GM19452 (cell line): Measurements from ENCODE around the gene PRPF40A.
A peak's percentile ranks its signal among the peaks of the same experiment; 100 is the strongest.

Experiments used
- ATAC-seq: cut with Tn5 transposase; IDR thresholded peaks from one replicate; pipeline ENCODE4 v1.9.1; 2021; ENCODE audit not compliant: unreplicated experiment

PRPF40A gene

GRCh38 chr2:152655880-152656279, 61.4 kb downstream of the PRPF40A start:
- peak; percentile 52 for ATAC-seq

GRCh38 chr2:152651834-152652233, 65.4 kb downstream of the PRPF40A start:
- no peak for ATAC-seq

DNA sequence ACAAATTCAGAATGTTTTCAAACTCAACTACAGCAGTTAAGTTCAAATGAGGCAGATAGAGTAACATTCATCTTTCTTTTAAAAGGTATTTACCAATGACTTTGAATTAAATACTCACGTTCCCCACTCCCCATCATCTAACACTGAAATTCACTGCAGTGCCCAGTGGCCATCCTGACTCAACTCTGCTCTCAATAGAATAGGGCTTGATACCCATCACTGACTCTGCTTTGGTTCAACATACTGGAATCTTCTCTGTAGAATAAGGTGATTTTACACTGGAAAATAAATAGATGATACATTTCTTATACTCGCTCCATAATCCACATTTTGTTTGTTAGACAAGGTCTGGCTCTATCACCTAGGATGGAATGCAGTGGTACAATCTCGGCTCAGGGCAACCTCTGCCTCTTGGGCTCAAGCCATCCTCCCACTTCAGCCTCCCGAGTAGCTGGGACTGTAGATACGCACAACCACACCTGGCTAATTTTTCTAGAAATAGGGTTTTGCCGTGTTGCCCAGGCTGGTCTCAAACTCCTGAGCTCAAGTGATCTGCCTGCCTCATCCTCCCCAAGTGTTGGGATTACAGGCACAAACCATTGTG, 66.4 kb downstream of the PRPF40A start:
- ATAC-seq, result no peak

- ATAC-seq, result no peak
Measured at GRCh38 chr2:152649997-152650396, 67.3 kb downstream of the PRPF40A start.

- no peak for ATAC-seq
Measured at GRCh38 chr2:152648336-152648735, 68.9 kb downstream of the PRPF40A start.

- no peak for ATAC-seq
Measured at GRCh38 chr2:152647552-152647951, 69.7 kb downstream of the PRPF40A start.

DNA sequence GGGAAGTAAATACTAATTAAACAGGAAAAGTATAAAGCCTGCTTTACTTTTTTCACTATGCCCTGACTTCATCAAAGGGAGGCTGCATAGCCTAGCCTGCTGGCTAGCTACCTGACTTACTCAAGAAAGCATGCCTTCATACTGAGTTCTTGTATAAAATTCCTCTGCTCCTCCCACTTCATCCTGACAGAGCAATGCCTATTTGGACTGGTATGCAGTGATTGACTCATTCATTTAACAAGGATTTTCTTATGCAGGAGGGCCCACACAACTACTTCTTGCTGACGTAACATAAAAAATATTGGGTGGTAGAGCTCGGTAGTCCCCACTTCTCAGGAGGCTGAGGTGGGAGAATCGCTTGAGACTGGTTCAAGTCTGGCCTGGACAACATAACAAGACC, 70.5 kb downstream of the PRPF40A start:
- ATAC-seq, result no peak

GRCh38 chr2:152646264-152646663, 71.0 kb downstream of the PRPF40A start:
- no peak for ATAC-seq

GRCh38 chr2:152644189-152644873, 72.9 kb downstream of the PRPF40A start:
- ATAC-seq, result no peak

DNA sequence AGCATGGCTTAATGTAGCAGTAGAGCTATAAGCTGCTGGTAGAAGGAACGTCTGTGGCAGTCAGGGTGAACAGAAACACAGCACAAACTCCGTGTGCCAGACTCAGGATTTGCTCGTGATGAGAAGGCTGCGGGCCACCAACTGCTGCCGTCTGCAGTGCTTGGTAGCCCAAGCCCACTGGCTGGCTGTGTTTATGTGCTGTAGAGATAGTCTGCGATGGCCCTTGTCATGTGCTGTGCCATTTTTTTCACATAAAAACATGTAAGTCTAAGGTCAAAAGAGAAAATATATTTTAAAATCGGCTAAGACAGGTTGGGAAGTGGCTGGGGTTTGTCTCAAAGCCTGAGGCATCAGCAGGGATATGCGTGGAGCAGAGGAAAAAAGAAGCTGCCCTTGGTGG, 78.7 kb downstream of the PRPF40A start:
- ATAC-seq, result no peak

DNA sequence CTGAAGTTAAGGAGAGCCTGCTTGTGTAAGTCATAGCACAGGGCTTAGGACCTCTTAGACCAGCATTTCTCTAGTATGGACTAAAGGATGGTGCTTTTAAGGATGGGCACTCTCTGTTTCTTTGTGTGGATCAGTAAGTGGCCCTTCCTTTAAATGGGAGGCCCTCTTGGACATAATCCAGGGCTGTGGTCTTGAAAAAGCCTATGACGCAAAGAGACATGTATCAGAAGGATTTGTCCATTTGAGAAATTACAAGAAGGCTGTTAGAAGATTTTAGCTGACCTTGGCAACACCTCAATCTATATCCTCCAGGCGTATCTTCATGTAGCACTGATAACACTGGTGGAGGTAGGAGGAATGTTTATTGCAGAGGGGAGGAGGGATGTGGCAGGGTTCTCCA, 79.2 kb downstream of the PRPF40A start:
- no peak for ATAC-seq

GRCh38 chr2:152637251-152637650, 80.0 kb downstream of the PRPF40A start:
- no peak for ATAC-seq

GRCh38 chr2:152635635-152636298, 81.5 kb downstream of the PRPF40A start:
- ATAC-seq, result peak; percentile 51

DNA sequence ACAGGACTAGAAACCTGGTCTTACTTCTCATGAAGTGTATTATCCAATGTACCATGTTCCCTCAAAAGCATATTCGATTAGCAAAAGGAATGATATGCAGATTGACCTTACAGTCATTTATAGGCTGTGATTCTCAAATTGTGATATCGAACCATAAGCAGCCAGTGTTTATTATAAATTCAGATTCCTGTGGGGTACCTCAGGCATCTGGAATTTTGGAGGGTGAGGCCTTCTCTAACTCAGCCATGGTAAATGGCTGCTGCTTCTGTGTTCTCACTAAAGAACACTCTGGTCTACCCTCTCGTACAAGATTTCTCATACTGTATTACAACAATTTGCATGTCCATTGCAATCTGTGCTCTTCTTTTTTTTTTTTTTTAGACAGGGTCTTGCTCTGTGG, 84.5 kb downstream of the PRPF40A start:
- ATAC-seq, result no peak

- no peak for ATAC-seq
Measured at GRCh38 chr2:152630466-152630865, 86.8 kb downstream of the PRPF40A start.

- ATAC-seq, result no peak
Measured at GRCh38 chr2:152629202-152629601, 88.1 kb downstream of the PRPF40A start.

DNA sequence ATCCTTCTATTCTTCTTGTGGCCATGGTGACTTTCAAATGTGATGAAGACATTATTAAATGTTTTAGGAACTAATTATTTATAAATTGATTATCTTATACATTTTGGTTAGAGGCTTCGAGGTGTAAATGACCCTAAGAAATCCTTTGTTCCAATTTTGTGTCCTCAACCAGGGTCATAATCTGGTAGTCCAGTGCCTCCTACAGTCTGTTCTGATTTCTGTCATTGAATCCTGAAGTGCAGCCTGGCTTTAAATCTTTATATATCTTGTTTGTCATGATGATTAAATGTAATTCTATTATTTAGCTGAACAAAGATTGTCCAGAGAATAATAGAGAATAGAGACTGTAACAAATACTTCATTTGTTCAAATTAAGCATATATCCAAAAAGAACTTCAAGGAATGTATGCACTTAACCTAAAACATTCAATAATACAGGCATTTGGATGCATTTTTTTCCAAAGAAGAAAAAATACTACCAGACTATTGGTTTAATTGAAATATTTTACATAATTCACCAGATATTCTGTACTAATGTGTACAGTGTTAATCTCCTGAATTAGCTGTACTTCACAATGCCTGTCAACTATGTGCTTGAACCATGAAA, 89.8 kb downstream of the PRPF40A start:
- ATAC-seq, result no peak

GRCh38 chr2:152626911-152627339, 90.3 kb downstream of the PRPF40A start:
- no peak for ATAC-seq

DNA sequence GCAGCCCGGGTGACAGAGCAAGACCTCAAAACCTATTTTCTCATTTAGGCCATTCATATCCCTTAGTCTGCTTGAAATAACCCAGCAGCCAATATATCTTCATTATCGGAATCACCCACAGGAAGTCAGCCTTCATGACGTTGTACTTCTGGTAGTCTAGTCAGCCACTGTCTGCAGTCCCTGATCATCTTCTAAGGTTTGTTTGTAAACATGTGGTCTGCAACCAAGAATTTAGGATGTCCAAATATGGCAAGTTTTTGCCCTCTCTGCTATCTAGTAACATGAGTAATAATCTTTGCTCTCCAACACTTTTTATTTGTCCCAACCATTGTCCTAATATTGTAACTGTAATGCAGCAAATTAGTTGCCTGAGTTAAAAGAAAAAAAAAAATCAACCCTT, 92.5 kb downstream of the PRPF40A start:
- ATAC-seq, result no peak

DNA sequence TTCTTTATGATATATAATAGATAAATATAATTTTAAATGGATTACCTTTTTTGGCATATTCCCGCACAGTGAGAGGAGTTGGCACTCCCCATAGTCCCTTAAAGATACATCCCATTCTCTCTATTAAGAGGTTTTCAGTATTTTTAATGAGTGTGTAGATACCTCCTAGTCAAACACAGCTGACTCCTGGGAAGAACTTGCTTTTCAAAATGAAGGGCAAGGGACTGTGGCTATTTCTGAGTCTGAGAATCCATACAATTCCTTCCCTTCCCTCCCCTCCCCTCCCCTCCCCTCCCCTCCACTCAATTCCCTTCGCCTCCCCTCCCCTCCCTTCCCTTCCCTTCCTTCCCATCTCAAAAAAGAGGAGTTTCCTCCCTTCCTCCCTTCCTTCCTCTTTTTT, 93.5 kb downstream of the PRPF40A start:
- no peak for ATAC-seq

- no peak for ATAC-seq
Measured at GRCh38 chr2:152623076-152623740, 94.1 kb downstream of the PRPF40A start.
